Measurements from ENCODE around the gene NSMCE3.
"Not testable (repeated sequence)": the region's sequence is repeated elsewhere in the genome, so short reads cannot be mapped to it uniquely, and the experiment has no call there.

GRCh38 chr15:29224987-29225363, 44.6 kb downstream of the NSMCE3 start:
- not testable (repeated sequence) for TF ChIP-seq CTCF (IDR thresholded peaks at IDR 0.05; ENCODE audit: insufficient read depth, low read length); POLR2AphosphoS5 (IDR thresholded peaks at IDR 0.05; ENCODE audit: low read depth); GABPA (IDR thresholded peaks at IDR 0.05; ENCODE audit: low read depth)

Measured in HL-60 (cell line).